CD4-positive, alpha-beta memory T cell (primary cell): ENCODE results near the gene CRYGS. TPM values are rescaled to one million over a fixed set of nuclear protein-coding genes. Genes with fewer than 3 reads are reported as not detected.
"Not testable (repeated sequence)": the region's sequence is repeated elsewhere in the genome, so short reads cannot be mapped to it uniquely, and the experiment has no call there.

Experiments used
- CTCF ChIA-PET: fragments of 350-600 bp; sonication (Branson Sonifier 250); formaldehyde crosslinking; loops from one replicate; lab custom pipeline; 2021; ENCODE audit warnings: inconsistent platforms; ENCODE audit not compliant: partially characterized antibody; lab: Charles Lee
- POLR2A ChIA-PET: fragments of 350-600 bp; sonication (Branson Sonifier 250); formaldehyde crosslinking; loops from one replicate; lab custom pipeline; 2021; ENCODE audit not compliant: partially characterized antibody; lab: Charles Lee
- DNase-seq, 5 donors: peaks; one replicate each; pipeline versions ENCODE4 v3.0.0 to v3.0.0-alpha.2; 2020 to 2022; ENCODE audit warnings: mixed read lengths in 1 of 5
- H3K27ac ChIP-seq: one replicate; pipeline ENCODE4 v1.7.0; 2013; ENCODE audit warnings: low read depth, low read length
- H3K27me3 ChIP-seq: 2 replicates; pipeline ENCODE4 v1.7.0; 2013; ENCODE audit warnings: mild to moderate bottlenecking, low read length, moderate library complexity; ENCODE audit not compliant: insufficient read depth
- H3K36me3 ChIP-seq: 2 replicates; pipeline ENCODE4 v1.7.0; 2013; ENCODE audit warnings: mild to moderate bottlenecking, low read length, moderate library complexity; ENCODE audit not compliant: insufficient read depth
- H3K4me1 ChIP-seq: 2 replicates; pipeline ENCODE4 v1.7.0; 2013; ENCODE audit warnings: mild to moderate bottlenecking, low read length, moderate library complexity; ENCODE audit not compliant: insufficient read depth
- H3K4me3 ChIP-seq, 2 donors: one replicate each; pipeline ENCODE4 v1.7.0; 2013; ENCODE audit warnings: low read length in 2 of 2, mild to moderate bottlenecking in 1 of 2
- H3K9me3 ChIP-seq, 2 donors: one replicate each; pipeline ENCODE4 v1.7.0; 2013; ENCODE audit warnings: low read length in 2 of 2, control low read depth in 1 of 2; ENCODE audit not compliant: control insufficient read depth in 1 of 2
- H3K27ac Mint-ChIP-seq, 7 donors: one replicate each; pipeline ENCODE4 v1.8.0; 2020 to 2021; ENCODE audit warnings: mixed read lengths in 7 of 7, mild to moderate bottlenecking in 6 of 7, inconsistent platforms in 3 of 7, moderate library complexity in 3 of 7
- H3K27me3 Mint-ChIP-seq, 2 donors: one replicate each; pipeline ENCODE4 v1.8.0; 2020 to 2021; ENCODE audit warnings: mixed read lengths in 2 of 2
- H3K36me3 Mint-ChIP-seq, 2 donors: one replicate each; pipeline ENCODE4 v1.8.0; 2020 to 2021; ENCODE audit warnings: mixed read lengths in 2 of 2, inconsistent platforms in 1 of 2, mild to moderate bottlenecking in 1 of 2
- H3K4me1 Mint-ChIP-seq, 4 donors: one replicate each; pipeline ENCODE4 v1.8.0; 2020 to 2021; ENCODE audit warnings: mixed read lengths in 4 of 4, mild to moderate bottlenecking in 1 of 4
- H3K4me3 Mint-ChIP-seq, 8 donors: one replicate each; pipeline ENCODE4 v1.8.0; 2020 to 2021; ENCODE audit warnings: mixed read lengths in 8 of 8, mild to moderate bottlenecking in 7 of 8, moderate library complexity in 6 of 8, inconsistent platforms in 3 of 8
- H3K9me3 Mint-ChIP-seq, 8 donors: one replicate each; pipeline ENCODE4 v1.8.0; 2020 to 2021; ENCODE audit warnings: mixed read lengths in 8 of 8, mild to moderate bottlenecking in 5 of 8, inconsistent platforms in 3 of 8, moderate library complexity in 1 of 8
- intact Hi-C: fragments of 100-400 bp; cut with micrococcal nuclease; formaldehyde crosslinking; loops from one replicate; pipeline ENCODE4 v1.15.1; 2023
- polyA plus RNA-seq, 2 donors: library from polyadenylated mRNA; unstranded; fragments of 300-500 nt; fragmentation: Illumina TruSeq; gene quantifications; one replicate each; pipeline ENCODE4 v1.2.3, GENCODE V29; 2021
- total RNA-seq, 2 experiments: library from RNA; stranded (reverse); gene quantifications; one replicate each; pipeline ENCODE4 v1.2.3, GENCODE V29; 2021

Gene CRYGS
- total and polyA plus RNA-seq, 4 experiments from 2014 or later = 1.2 to 12.6 (median 12.1) TPM; not detected in 1

- H3K9me3 Mint-ChIP-seq = peaks cover 0 to 9% (median 0%) of the 10 kb centered on the region in 8 donors
- ChIA-PET POLR2A (no interaction called here), CTCF (interaction anchor here (0.9 to 2.0 kb wide), 2 partner anchors 17 to 38 kb away, joined by 4 to 5 read pairs; no protein-coding TSS in a partner anchor)
- no peak overlapping the region for H3K27ac ChIP-seq
- H3K36me3 Mint-ChIP-seq = peaks cover 0 to 5% of the 10 kb centered on the region in 2 donors
- peak overlapping the region; percentile 28 to 80 (median 64) for H3K4me3 Mint-ChIP-seq
- H3K4me3 ChIP-seq = no peak overlapping the region
- DNase-seq = no peak
- peak overlapping the region in 1 of 7 donors; percentile 76 for H3K27ac Mint-ChIP-seq
- no peaks in the 10 kb centered on the region for H3K9me3 ChIP-seq
- peaks cover 14% of the 10 kb centered on the region for H3K4me1 ChIP-seq
- intact Hi-C loops = no loop called here
- peaks cover 7 to 11% (median 9%) of the 10 kb centered on the region in 4 donors for H3K4me1 Mint-ChIP-seq
- H3K27me3 Mint-ChIP-seq = peaks cover 0 to 2% of the 10 kb centered on the region in 2 donors
- no peaks in the 10 kb centered on the region for H3K27me3 ChIP-seq
- H3K36me3 ChIP-seq = no peaks in the 10 kb centered on the region
These were observed 41.8 kb downstream of the CRYGS start for GRCh38 chr3:186502138-186502948.

GRCh38 chr3:186499949-186500348, 44.2 kb downstream of the CRYGS start:
- not testable (repeated sequence) for H3K27ac Mint-ChIP-seq, H3K27ac ChIP-seq
- CTCF ChIA-PET = interaction anchor here (1.4 kb wide), 1 partner anchor 556 kb away, joined by 3 read pairs; no protein-coding TSS in a partner anchor

GRCh38 chr3:186498022-186498421, 46.2 kb downstream of the CRYGS start:
- H3K36me3 ChIP-seq, H3K9me3 Mint-ChIP-seq, DNase-seq, H3K9me3 ChIP-seq, H3K27me3 ChIP-seq, H3K4me1 Mint-ChIP-seq, H3K27me3 Mint-ChIP-seq, H3K27ac Mint-ChIP-seq, H3K4me3 ChIP-seq, H3K36me3 Mint-ChIP-seq, H3K4me1 ChIP-seq, H3K4me3 Mint-ChIP-seq, POLR2A ChIA-PET, H3K27ac ChIP-seq, intact Hi-C loops: not testable (repeated sequence)
- CTCF ChIA-PET = interaction anchor here (1.6 kb wide), 1 partner anchor 42 kb away, joined by 4 read pairs; no protein-coding TSS in a partner anchor

More at GRCh38 chr3:186499949-186500348, 44.2 kb downstream of the CRYGS start:
- DNase-seq, POLR2A ChIA-PET, H3K36me3 ChIP-seq, intact Hi-C loops, H3K4me3 ChIP-seq, H3K9me3 ChIP-seq, H3K9me3 Mint-ChIP-seq, H3K36me3 Mint-ChIP-seq, H3K27me3 ChIP-seq, H3K27me3 Mint-ChIP-seq, H3K4me3 Mint-ChIP-seq: not testable (repeated sequence)
- H3K4me1 Mint-ChIP-seq = peaks cover 6 to 11% (median 9%) of the 10 kb centered on the region in 4 donors
- H3K4me1 ChIP-seq = peaks cover 14% of the 10 kb centered on the region

- H3K27me3 Mint-ChIP-seq = no peaks in the 10 kb centered on the region
- H3K27ac Mint-ChIP-seq = no peak overlapping the region
- CTCF ChIA-PET = no interaction called here
- H3K36me3 Mint-ChIP-seq = peaks cover 0 to 5% of the 10 kb centered on the region in 2 donors
- H3K4me1 Mint-ChIP-seq = peaks cover under 1 to 3% (median 2%) of the 10 kb centered on the region in 4 donors
- H3K27me3 ChIP-seq = no peaks in the 10 kb centered on the region
- H3K27ac ChIP-seq = no peak overlapping the region
- H3K36me3 ChIP-seq = no peaks in the 10 kb centered on the region
- H3K9me3 Mint-ChIP-seq = peaks cover 0 to 9% (median 0%) of the 10 kb centered on the region in 8 donors
- POLR2A ChIA-PET = no interaction called here
- H3K4me3 ChIP-seq = no peak overlapping the region
- peaks cover 3% of the 10 kb centered on the region for H3K4me1 ChIP-seq
- H3K4me3 Mint-ChIP-seq = no peak overlapping the region
- no peak for DNase-seq
- H3K9me3 ChIP-seq = no peaks in the 10 kb centered on the region
- intact Hi-C loops = no loop called here
These were observed 46.6 kb downstream of the CRYGS start for GRCh38 chr3:186497608-186498007.

- Histone ChIP-seq H3K36me3 (no peaks in the 10 kb centered on the region), H3K4me3 (no peak overlapping the region), H3K4me1 (no peaks in the 10 kb centered on the region), H3K27ac (no peak overlapping the region), H3K27me3 (no peaks in the 10 kb centered on the region), H3K9me3 (no peaks in the 10 kb centered on the region)
- no peak for DNase-seq
- Mint-ChIP-seq H3K36me3 (peaks cover 0 to 5% of the 10 kb centered on the region in 2 donors), H3K4me3 (no peak overlapping the region), H3K9me3 (peaks cover 0 to 9% (median 0%) of the 10 kb centered on the region in 8 donors), H3K4me1 (peaks cover 0 to 3% (median 0%) of the 10 kb centered on the region in 4 donors), H3K27me3 (no peaks in the 10 kb centered on the region), H3K27ac (no peak overlapping the region)
- intact Hi-C loops = no loop called here
- ChIA-PET POLR2A (interaction anchor here (0.5 kb wide), 1 partner anchor 288 kb away, joined by 3 read pairs; no protein-coding TSS in a partner anchor), CTCF (no interaction called here)
These were observed 47.5 kb downstream of the CRYGS start for GRCh38 chr3:186496635-186497034.

GRCh38 chr3:186496016-186496415, 48.2 kb downstream of the CRYGS start:
- DNase-seq = no peak
- Histone ChIP-seq H3K27ac (no peak overlapping the region), H3K4me3 (no peak overlapping the region), H3K9me3 (no peaks in the 10 kb centered on the region), H3K36me3 (no peaks in the 10 kb centered on the region), H3K4me1 (no peaks in the 10 kb centered on the region), H3K27me3 (no peaks in the 10 kb centered on the region)
- Mint-ChIP-seq H3K4me3 (no peak overlapping the region), H3K4me1 (peaks cover 0 to 3% (median 0%) of the 10 kb centered on the region in 4 donors), H3K36me3 (peaks cover 0 to 5% of the 10 kb centered on the region in 2 donors), H3K27me3 (no peaks in the 10 kb centered on the region), H3K9me3 (peaks cover 0 to 9% (median 0%) of the 10 kb centered on the region in 8 donors), H3K27ac (no peak overlapping the region)
- POLR2A ChIA-PET = no interaction called here
- intact Hi-C loops = no loop called here
- CTCF ChIA-PET = interaction anchor here (1.4 kb wide), 1 partner anchor 12 kb away, joined by 3 read pairs; no protein-coding TSS in a partner anchor

- Histone ChIP-seq H3K36me3 (no peaks in the 10 kb centered on the region), H3K4me3 (no peak overlapping the region), H3K9me3 (no peaks in the 10 kb centered on the region), H3K27ac (no peak overlapping the region), H3K27me3 (no peaks in the 10 kb centered on the region), H3K4me1 (no peaks in the 10 kb centered on the region)
- intact Hi-C loops = no loop called here
- ChIA-PET POLR2A (no interaction called here), CTCF (no interaction called here)
- no peak overlapping the region for H3K4me3 Mint-ChIP-seq
- DNase-seq = no peak
- H3K4me1 Mint-ChIP-seq = peaks cover 0 to 4% (median 0%) of the 10 kb centered on the region in 4 donors
- H3K27ac Mint-ChIP-seq = no peak overlapping the region
- no peaks in the 10 kb centered on the region for H3K36me3 Mint-ChIP-seq
- H3K27me3 Mint-ChIP-seq = peaks cover 0 to 1% of the 10 kb centered on the region in 2 donors
- peaks cover 0 to 6% (median 0%) of the 10 kb centered on the region in 8 donors for H3K9me3 Mint-ChIP-seq
These were observed 50.5 kb downstream of the CRYGS start for GRCh38 chr3:186493525-186494255.
